Endometrial microvascular endothelial cells (primary cell): Measurements from ENCODE around the gene KMT5C. TPM values are rescaled to one million over a fixed set of nuclear protein-coding genes. Genes with fewer than 3 reads are reported as not detected.

ENCODE experiments used
- in situ Hi-C: cut with HindIII; loops from 2 replicates; pipeline ENCODE4 v1.10.0; 2017; ENCODE audit warnings: low sequenced_read_pairs, low pct_unique_long_range_greater_than_20kb; ENCODE audit errors: inconsistent ontology term
- total RNA-seq: library from RNA; depleted of rRNA; stranded (reverse); fragments of >200 nt; gene quantifications from one replicate; pipeline ENCODE4 v1.2.3, GENCODE V29; 2015; ENCODE audit errors: inconsistent ontology term

The KMT5C gene
- total RNA-seq, 1 donor from 2014 or later = 4.3 TPM

DNA sequence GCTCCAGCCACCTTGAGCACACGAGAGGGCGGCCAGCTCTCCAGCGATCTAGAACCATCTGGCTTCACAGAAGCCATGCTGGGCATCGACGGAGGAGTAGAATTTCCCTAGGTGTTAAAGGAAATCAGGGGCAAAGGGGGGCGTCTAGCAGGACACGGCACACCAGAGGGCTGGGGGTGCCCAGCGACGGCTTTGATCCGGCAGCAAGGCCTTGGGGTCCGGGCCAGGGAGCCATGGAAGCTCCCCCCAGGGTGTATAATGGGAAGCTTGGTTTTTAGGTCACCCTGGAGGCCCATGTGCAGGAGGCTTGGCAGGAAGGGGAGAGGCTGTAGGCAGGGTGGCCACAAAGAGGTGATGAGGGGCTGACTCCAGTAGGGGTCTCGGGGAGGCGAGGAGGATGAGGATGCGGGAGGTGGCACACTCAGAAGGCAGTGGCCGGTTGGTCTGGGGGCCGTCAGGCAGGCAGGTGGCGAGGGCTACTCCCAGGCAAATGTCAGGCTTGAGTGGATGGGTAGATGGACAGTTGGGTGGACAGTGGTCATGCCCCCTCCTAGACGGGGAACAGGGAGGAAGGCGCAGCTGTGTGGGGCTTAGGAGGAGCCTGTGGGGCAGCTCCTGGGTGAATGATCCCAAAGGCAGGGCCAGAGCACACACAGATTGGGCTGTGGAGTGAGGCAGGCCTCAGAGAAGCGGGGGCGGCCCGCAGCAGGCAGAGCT, 5.6 kb downstream of the KMT5C start:
- in situ Hi-C loops = no loop called here

DNA sequence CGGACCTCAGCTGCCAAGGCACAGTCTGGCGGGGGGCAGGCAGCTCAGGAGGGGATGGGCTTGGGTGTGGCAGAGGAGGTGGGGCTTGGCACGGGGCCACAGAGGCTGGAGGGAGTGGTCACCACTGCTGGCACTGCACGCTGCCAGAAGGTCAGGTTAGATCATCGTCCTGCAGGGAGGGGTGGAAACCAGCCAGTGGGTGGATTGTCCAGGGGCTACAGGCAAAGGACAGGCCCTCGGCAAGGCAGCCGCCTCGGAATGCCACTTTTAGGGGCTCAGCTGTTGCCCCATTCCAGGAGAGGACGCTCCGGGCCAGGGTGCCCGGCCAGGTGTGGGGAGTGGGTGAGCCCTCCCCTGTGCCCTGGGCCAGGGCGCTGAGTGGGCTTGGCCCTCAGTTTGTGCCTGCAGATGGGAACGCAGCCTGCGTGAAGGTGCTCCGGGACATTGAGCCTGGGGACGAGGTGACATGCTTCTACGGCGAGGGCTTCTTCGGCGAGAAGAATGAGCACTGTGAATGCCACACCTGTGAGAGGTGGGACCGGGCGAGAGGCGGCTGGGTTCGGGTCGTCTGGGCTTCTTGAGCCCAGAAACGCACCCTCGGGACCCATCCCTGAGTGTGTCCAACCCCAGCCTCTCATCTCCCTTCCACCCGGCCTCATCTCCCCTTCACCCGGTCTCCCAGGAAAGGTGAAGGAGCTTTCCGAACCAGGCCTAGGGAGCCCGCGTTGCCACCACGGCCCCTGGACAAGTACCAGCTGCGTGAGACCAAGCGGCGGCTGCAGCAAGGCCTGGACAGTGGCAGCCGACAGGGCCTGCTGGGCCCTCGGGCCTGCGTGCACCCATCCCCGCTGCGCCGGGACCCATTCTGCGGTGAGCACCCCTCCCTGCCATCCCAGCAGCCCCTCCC, 6.4 kb downstream of the KMT5C start:
- in situ Hi-C loops = no loop called here

DNA sequence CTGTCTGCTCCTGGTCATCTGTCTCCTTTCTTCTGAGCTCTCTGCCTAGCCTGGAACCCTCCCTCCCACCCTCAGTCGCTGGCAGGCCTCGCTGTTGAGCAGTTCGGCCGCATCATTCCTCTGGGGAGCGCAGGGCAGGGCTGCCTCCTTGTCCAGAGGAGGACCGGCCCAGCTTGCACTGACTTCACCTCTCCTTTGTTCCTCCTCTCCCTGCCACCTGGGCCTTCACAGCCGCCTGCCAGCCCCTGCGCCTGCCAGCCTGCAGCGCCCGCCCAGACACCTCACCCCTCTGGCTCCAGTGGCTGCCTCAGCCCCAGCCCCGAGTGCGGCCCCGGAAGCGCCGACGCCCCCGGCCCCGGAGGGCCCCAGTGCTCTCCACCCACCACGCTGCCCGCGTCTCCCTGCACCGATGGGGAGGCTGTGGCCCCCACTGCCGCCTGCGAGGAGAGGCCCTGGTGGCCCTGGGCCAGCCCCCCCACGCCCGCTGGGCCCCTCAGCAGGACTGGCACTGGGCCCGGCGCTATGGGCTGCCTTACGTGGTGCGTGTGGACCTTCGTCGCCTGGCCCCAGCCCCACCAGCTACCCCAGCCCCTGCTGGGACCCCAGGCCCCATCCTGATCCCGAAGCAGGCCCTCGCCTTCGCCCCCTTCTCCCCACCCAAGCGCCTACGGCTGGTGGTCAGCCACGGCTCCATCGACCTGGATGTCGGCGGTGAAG, 7.2 kb downstream of the KMT5C start:
- in situ Hi-C loops = no loop called here

DNA sequence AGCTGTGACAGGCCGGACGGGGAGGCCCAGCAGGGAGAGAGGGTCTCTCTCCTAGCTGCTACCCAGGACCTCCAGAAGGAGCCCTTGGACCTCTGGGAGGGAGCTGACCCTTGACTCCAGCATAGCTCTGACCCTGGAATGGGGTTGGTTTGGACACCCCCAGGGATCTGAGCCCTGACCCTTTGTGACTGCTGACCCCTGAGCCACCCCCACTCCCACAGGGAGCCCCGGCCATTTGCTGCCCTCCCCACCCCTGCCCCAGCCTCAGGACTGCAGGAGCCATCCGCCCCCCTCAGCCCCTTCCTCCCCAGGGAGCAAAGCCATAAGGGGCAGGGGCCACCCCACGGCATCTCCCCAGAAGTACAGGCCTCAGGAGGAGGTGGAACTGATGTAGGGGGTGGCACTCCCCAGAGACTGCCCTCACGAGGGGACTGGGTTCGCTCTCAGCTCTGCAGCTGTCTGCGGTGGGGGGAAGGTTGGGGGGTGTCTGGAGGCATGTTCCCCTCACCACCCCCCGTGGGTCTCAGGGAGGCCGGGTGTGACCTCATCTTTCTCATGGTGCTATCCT, 7.8 kb downstream of the KMT5C start:
- in situ Hi-C loops = no loop called here

DNA sequence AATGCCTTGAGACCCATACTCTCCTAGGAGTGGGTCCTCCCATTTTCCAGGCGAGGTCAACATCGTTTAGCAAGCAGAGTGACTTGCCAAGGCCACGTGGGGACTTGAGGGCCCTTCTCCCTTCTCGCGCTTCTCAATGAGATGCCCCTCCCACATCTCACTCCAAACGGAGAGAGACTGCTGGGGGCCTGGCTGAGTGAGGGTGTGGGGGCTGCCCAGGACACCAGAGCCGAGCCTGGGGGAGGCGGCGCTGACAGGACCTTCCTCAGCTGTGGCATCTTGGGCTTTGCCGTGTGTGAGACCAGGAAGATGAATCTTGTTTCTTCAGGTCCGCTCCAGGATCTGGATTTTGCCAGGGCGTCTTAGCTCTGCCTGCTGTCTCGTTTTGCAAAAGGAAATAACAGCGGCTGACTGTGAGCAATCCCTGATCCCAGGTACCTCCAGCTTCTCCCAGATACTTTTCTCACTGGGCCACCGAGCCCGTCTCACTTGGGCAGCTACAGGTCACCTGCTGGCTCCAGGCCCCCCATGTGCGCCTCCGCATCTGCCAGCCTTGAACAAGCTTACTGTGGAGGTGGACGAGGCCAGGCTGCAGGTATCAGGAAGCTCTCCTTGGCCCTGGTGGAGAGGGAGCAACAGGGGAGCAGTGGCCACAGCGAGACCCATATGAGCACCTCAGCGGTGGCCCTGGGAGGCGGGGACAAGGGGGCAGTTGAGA, 8.8 kb downstream of the KMT5C start:
- in situ Hi-C loops = no loop called here

DNA sequence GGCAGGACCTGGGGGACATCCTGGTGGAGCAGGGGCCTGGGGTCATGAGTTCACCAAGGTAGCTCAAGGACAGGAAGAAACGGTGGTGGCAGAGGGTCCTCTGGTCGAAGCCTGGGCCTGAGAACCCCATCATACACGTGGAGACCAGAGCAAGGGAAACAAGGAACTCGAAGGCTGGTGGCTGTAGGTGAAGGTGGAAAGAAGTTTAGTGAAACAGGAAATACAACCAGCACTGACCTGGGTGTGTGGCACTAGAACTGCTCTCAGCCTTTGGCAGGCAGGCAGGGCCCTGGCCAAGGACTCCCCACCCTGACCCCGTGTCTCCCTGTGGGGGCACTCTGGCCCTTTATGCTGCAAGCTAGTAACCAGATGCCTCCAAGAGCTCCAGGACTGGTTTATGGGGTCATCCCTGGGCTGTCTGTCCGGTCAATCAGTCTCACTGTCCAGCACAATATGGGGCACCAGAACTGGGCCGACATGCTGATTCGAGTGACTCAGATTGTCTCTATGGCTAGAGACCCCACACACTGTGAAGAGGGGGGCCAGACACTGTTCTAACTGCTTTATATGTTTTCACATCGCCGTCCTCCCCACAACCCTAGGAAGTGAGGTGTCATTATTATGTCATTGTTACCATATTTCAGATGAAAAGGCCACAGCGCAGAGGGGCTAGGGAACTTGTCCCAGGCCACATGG, 11.1 kb downstream of the KMT5C start:
- in situ Hi-C loops = loop anchor here (10.0 kb wide), 1 partner anchor 56 kb away; no protein-coding TSS in a partner anchor

DNA sequence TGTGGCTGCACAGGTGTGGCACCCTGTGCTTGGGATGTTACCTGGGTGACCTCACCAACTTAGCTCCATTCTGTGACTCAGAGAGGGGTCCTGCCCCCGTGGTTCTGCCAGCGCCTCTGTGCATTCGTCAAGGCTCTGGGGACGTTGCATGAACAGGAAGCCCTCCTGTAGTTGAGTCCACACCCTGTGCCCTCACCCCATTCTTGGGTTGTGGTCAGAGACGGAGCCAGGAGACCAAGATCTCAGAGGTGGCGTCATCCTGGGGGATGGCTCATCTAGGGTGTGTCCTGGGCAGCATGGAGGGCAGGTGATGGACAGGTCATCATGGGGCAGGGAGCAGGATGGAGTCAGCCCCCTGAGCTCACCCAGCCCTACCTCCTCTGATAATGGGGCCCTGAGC, 12.4 kb downstream of the KMT5C start:
- in situ Hi-C loops = loop anchor here (10.0 kb wide), 1 partner anchor 57 kb away; no protein-coding TSS in a partner anchor

DNA sequence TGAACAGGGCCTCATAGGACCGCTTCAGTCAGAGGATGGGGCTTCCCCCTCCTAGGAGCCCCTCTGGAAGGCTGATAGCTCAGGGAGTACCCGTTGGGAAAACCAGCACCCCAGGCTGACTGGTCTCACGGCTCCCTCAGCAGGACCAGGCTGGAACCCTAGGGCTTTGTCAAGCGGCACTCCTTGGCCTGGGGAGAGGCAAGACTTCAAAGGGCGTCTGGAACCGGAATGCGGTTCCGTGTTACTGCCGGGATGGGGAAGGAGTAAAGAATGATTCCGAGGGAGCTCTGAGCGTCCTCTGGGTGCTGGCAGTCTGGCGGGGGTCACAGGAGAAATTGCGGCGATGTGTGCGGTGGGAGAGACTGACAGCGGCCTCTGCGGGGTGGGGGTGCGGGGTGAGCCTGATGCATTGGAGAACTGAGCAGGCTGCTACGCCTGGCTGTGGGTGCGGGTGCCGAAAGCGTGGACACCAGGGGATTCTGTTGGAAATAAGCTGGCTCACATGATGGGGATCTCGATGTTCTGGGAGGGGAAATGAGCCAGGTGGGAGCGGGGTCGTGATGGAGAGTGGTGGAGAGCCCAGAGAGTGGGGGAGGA, 13.0 kb downstream of the KMT5C start:
- in situ Hi-C loops = loop anchor here (10.0 kb wide), 1 partner anchor 58 kb away; no protein-coding TSS in a partner anchor

DNA sequence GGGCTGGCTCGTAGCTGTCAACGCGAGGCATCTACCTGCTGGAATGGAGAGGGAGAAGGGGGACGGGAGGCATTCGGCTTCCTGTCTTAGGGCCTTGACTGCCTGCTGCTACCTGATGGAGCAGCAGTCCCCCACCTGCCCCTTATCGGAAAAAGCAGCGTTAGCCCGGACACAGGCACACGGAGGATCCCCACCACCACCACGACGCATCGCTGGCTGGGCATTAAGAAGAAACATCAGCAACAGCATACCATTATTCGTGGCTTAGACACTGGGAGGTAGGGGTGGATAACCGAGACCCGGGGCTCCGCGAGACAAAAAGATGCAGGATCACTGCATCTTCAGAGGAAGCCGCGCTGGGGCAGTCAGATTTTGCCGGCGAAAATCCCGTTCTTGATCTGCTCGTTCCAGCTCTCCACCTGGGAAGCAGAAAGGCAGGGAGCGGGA, 13.7 kb downstream of the KMT5C start:
- in situ Hi-C loops = loop anchor here (10.0 kb wide), 1 partner anchor 59 kb away; no protein-coding TSS in a partner anchor

DNA sequence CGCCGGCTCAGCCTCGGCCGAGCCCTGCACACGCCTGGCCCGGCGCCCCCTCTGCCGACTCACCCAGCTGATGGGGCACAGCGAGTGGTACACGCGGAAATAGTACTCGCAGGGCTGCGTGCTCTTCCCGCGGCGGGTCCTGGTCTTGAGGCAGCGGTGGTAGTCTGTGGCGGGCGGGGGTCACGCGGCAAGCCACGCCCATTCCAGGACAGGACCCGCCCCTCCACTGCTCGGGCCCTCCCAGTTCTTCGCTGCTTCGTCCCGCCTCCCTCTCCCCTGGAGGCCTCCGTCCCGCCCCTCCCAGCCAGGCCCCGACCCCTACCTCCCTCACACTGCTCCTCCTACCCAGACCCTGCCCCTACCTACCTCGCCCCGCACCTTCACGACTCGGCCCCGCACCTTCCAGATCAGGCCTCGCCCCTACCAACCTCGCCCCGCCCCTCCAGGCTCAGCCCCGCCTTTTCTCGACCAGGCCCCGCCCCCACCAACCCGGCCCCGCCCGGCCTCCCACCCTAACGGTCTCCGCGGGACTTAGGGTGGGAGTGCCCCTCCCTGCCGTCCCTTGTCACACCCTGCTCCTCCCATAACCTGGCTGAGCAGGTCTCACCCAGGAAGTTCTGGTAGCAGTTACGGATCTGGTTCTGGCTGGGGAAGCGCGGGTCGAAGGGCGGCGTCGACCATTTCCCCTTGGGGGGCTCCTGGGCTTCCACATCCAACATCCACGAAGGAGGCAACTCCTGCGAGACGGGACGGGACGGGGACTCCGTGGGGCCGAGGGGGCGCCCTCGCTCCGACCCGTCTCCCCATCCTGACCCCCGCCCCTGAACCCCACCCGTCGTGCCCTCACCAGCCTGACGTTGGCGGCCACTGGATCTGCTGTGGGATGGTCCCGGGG, 14.4 kb downstream of the KMT5C start:
- in situ Hi-C loops = loop anchor here (10.0 kb wide), 1 partner anchor 59 kb away; no protein-coding TSS in a partner anchor

DNA sequence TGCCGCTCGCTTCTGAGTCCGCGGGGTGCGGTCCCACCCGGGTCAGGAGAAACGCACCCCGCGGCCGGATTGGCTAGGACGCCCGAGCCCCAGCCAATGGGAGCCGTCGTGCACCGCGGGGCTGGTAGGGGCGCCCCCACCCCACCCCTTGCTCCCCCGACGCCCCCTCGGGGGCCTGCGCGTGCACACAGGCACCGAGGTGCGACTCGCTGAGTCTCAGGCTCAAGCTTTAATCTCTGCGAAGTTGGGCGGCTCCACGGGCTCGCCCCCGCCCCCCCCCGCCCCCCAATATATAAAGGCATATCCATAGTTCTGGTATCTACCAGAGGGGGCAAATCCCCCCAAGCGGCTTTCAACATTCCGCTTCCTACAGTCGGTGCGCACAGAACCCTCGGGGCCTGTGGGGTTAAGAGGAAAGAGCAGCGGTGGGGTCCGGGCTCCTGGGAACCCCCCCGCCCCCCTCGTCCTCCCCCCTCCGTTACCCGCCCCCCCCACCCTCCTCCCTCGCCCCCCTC, 15.1 kb downstream of the KMT5C start, which contains the start of gene COX6B2:
Gene COX6B2, minus strand, starts transcription at position 22 of the 515 bp plus-strand sequence. CDS start 198 bp downstream, outside the sequence.
- in situ Hi-C loops = loop anchor here (10.0 kb wide), 1 partner anchor 60 kb away; no protein-coding TSS in a partner anchor

DNA sequence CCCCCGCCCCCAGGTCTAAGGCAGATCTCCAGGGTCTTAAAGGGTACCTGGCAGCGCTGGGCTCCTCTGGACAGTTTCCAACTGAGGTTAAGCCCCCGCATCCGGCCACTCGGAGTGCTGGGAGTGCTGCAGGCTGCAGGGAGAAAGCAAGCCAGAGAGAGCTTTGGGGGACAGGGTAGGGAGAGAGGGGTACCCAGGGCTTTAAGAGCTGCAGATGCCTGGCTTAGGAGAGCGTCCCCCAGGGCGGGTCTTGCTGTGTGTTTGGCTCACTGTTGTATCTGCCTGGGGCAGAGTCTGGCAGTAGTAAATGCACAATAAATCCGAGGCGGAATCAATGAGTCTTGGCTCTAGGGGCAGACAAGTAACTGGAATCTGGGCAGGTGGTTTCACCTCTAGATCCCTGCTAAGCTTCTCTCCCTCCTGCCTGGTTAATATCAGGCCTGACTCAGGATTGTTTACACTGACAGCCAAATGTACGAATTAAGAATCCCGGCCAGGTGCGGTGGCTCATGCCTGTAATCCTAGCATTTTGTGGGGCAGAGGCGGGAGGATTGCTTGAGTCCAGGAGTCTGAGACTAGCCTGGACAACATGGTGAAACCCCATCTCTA, 15.6 kb downstream of the KMT5C start:
- in situ Hi-C loops = loop anchor here (10.0 kb wide), 1 partner anchor 61 kb away; no protein-coding TSS in a partner anchor

DNA sequence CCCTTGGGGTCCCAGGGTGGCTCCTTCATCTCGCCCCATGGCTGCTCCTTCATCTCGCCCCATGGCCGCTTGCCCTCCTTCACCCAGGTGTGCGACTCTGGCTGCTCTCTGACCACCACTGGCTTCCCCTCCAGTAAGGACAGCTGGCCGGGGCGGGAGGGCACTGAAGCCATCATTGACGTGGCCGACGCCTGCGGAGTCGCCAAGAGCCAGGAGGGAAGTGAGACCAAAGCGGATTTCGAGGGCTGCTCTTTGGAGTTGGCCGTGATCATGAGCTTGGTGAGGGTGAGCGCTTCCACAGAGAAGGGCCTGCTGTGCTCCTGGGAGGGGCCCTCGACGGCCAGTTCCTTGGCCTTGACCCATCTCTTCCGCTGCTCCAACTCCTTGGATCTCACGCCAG, 18.8 kb downstream of the KMT5C start:
- in situ Hi-C loops = loop anchor here (10.0 kb wide), 1 partner anchor 64 kb away; no protein-coding TSS in a partner anchor

DNA sequence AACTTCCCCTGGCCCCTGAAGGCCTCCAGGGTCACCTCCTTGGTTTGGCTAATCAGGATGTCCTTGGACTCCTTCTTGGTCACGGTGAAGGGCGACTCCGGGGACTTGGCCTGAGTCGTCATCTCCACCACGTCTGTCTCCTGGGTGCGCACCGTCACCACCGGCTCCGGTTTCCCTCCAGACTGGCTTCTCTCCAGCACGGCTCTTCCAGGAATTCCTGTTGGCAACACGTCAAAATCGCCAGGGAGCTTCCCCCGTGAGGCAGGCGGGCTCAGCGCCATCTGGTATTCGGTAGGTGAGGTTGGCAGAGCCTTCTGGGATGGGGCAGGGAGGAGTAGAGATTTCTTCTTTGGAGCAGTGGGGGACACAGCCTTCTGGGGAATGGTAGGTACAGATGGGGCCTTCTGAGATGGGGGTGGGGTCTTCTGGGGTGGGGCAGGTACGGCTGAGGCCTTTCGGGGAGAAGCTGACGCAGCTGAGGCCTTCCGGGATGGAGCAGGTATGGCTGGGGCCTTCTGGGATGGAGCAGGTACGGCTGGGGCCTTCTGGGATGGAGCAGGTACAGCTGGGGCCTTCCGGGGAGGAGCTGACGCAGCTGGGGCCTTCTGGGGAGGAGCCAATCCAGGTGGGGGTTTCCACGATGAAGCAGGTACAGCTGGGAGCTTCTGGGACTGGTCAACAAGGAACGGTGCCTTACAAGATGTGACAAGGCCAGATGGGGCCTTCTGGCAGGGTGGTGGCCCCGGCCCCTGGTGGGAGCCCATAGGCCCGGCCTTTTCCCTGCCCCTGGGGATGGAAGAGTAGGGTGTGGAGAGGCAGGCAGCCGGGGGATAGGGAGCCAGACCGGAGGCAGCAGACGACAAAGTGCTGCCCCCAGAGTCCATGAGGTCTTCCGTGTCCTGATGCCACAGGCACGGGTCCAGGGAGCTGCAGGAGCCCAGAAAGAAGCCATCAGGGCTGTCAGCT, 19.6 kb downstream of the KMT5C start:
- in situ Hi-C loops = loop anchor here (10.0 kb wide), 1 partner anchor 64 kb away; no protein-coding TSS in a partner anchor
